GM23338 (cell line): ENCODE measurements around the gene JAG2. TPM values are rescaled to one million over a fixed set of nuclear protein-coding genes. Genes with fewer than 3 reads are reported as not detected.

Experiments
- ATAC-seq: fragments of 200-7000 bp; cut with Tn5 transposase; 3 replicates; pipeline ENCODE4 v1.9.1; 2020
- DNase-seq: peaks from one replicate; pipeline ENCODE4 v3.0.0-alpha.2; 2015; ENCODE audit warnings: low spot score
- H2AFZ ChIP-seq: fragments of 200-600 bp; sonication (generic); 2 replicates; pipeline ENCODE4 v1.8.0; 2016; ENCODE audit warnings: antibody characterized with exemption, mild to moderate bottlenecking, moderate library complexity
- H3F3A ChIP-seq: fragments of 200-600 bp; sonication (generic); replicated peaks from 2 replicates; pipeline ENCODE4 v1.8.0; 2017; ENCODE audit warnings: antibody characterized with exemption, mixed run types, low read depth
- H3K27ac ChIP-seq: fragments of 200-600 bp; sonication (generic); 2 replicates; pipeline ENCODE4 v1.6.1; 2016; ENCODE audit warnings: low read depth
- H3K27me3 ChIP-seq: fragments of 200-600 bp; sonication (generic); 2 replicates; pipeline ENCODE4 v1.8.0; 2016; ENCODE audit warnings: mild to moderate bottlenecking, mixed run types, moderate library complexity; ENCODE audit not compliant: insufficient read depth
- H3K36me3 ChIP-seq: fragments of 200-600 bp; sonication (generic); 2 replicates; pipeline ENCODE4 v1.8.0; 2016; ENCODE audit warnings: mild to moderate bottlenecking; ENCODE audit not compliant: insufficient read depth
- H3K4me1 ChIP-seq: fragments of 200-600 bp; sonication (generic); 2 replicates; pipeline ENCODE4 v1.8.0; 2016; ENCODE audit warnings: mild to moderate bottlenecking, moderate library complexity; ENCODE audit not compliant: insufficient read depth
- H3K4me2 ChIP-seq: fragments of 200-600 bp; sonication (generic); 2 replicates; pipeline ENCODE4 v1.7.1; 2017; ENCODE audit warnings: mixed run types
- H3K4me3 ChIP-seq: fragments of 200-600 bp; sonication (generic); 2 replicates; pipeline ENCODE4 v1.6.1; 2016; ENCODE audit warnings: mixed run types
- H3K79me2 ChIP-seq: fragments of 200-600 bp; sonication (generic); replicated peaks from 2 replicates; pipeline ENCODE4 v1.8.0; 2017; ENCODE audit warnings: mild to moderate bottlenecking; ENCODE audit not compliant: insufficient read depth
- H3K9me2 ChIP-seq: fragments of 200-600 bp; sonication (generic); 2 replicates; pipeline ENCODE4 v1.8.0; 2017; ENCODE audit not compliant: insufficient read depth
- H4K20me1 ChIP-seq: fragments of 200-600 bp; sonication (generic); replicated peaks from 2 replicates; pipeline ENCODE4 v1.8.0; 2017; ENCODE audit warnings: mild to moderate bottlenecking; ENCODE audit not compliant: insufficient read depth
- H3K27ac Mint-ChIP-seq: 2 replicates; pipeline ENCODE4 v1.8.0; 2020; ENCODE audit warnings: inconsistent platforms, mild to moderate bottlenecking, moderate library complexity, mixed read lengths
- H3K27me3 Mint-ChIP-seq: 3 replicates; pipeline ENCODE4 v1.8.0; 2022; ENCODE audit warnings: low read depth, mild to moderate bottlenecking, moderate library complexity, mixed read lengths, inconsistent platforms; ENCODE audit not compliant: insufficient read depth, poor library complexity
- H3K36me3 Mint-ChIP-seq: 3 replicates; pipeline ENCODE4 v1.8.0; 2021; ENCODE audit warnings: low read depth, mild to moderate bottlenecking, inconsistent platforms, moderate library complexity, mixed read lengths
- H3K4me1 Mint-ChIP-seq: 3 replicates; pipeline ENCODE4 v1.8.0; 2020; ENCODE audit warnings: mild to moderate bottlenecking, inconsistent platforms, mixed read lengths
- H3K4me3 Mint-ChIP-seq: 3 replicates; pipeline ENCODE4 v1.8.0; 2021; ENCODE audit warnings: moderate library complexity, mild to moderate bottlenecking, inconsistent platforms, mixed read lengths
- H3K9me3 Mint-ChIP-seq: 3 replicates; pipeline ENCODE4 v1.8.0; 2020; ENCODE audit warnings: moderate library complexity, mild to moderate bottlenecking, inconsistent platforms, mixed read lengths
- CTCF ChIP-seq, 2 experiments: fragments of 200-600 bp in 1 of 2; sonication (generic) in 1 of 2; conservative IDR thresholded peaks; 2 replicates each; pipeline versions ENCODE4 v1.5.1 to v1.6.1; 2016 to 2017; ENCODE audit warnings: antibody characterized with exemption in 2 of 2, low read depth in 2 of 2, mild to moderate bottlenecking in 2 of 2, moderate library complexity in 1 of 2
- ETS1 ChIP-seq: IDR thresholded peaks from 2 replicates; pipeline ENCODE4 v1.6.1; 2016; ENCODE audit warnings: antibody characterized with exemption
- EZH2 ChIP-seq: fragments of 200-600 bp; sonication (generic); IDR thresholded peaks from one replicate; pipeline ENCODE4 v1.8.0; 2017; ENCODE audit warnings: antibody characterized with exemption, mild to moderate bottlenecking, low read depth; ENCODE audit not compliant: unreplicated experiment
- EZH2phosphoT487 ChIP-seq: fragments of 200-600 bp; sonication (generic); IDR thresholded peaks from one replicate; pipeline ENCODE4 v1.8.1; 2018; ENCODE audit warnings: antibody characterized with exemption; ENCODE audit not compliant: unreplicated experiment
- JUNB ChIP-seq: IDR thresholded peaks from one replicate; pipeline ENCODE4 v1.6.1; 2016; ENCODE audit warnings: antibody characterized with exemption; ENCODE audit not compliant: unreplicated experiment
- NANOG ChIP-seq: IDR thresholded peaks from 2 replicates; pipeline ENCODE4 v1.6.1; 2016; ENCODE audit warnings: antibody characterized with exemption, borderline replicate concordance
- POLR2AphosphoS5 ChIP-seq: IDR thresholded peaks from 2 replicates; pipeline ENCODE4 v1.6.1; 2016; ENCODE audit warnings: antibody characterized with exemption, low read depth
- ZNF331 ChIP-seq: fragments of 250-450 bp; sonication (Bioruptor Pico); IDR thresholded peaks from 2 replicates; pipeline ENCODE4 v1.5.0; 2020; ENCODE audit warnings: low read depth, mild to moderate bottlenecking, moderate library complexity
- ZNF462 ChIP-seq: fragments of 250-450 bp; sonication (Bioruptor Pico); IDR thresholded peaks from 2 replicates; pipeline ENCODE4 v1.5.0; 2020; ENCODE audit warnings: mild to moderate bottlenecking, moderate library complexity
- polyA plus RNA-seq: library from polyadenylated mRNA; unstranded; fragments of >200 nt; fragmentation: Nextera tagmentation; extraction: Ambion mirVana; gene quantifications from 2 replicates; pipeline ENCODE4 v1.2.1, GENCODE V29; 2016
- total RNA-seq: library from RNA; depleted of rRNA; stranded (reverse); fragments of >200 nt; shearing (Covaris generic); gene quantifications from 2 replicates; pipeline ENCODE4 v1.2.3, GENCODE V29; 2014

The JAG2 gene
- total and polyA plus RNA-seq, 2 experiments from 2014 or later = 1.9 to 10.3 TPM

- H3K9me2 ChIP-seq = no peaks in the 10 kb centered on the region
- ATAC-seq (no peak), DNase-seq (no peak)
- H3K27ac ChIP-seq = no peak overlapping the region
- H4K20me1 ChIP-seq = no peaks in the 10 kb centered on the region
- H3K36me3 Mint-ChIP-seq = no peaks in the 10 kb centered on the region
- no peaks in the 10 kb centered on the region for H3F3A ChIP-seq
- TF ChIP-seq EZH2 (no peak), ZNF331 (CRISPR knock-in tag) (no peak), JUNB (no peak), EZH2phosphoT487 (no peak), NANOG (no peak), POLR2AphosphoS5 (no peak), ETS1 (no peak), ZNF462 (CRISPR knock-in tag) (no peak), CTCF (conservative IDR thresholded peaks at IDR 0.05; ENCODE audit: low read depth in 2 of 2) (no peak)
- no peaks in the 10 kb centered on the region for H3K27me3 ChIP-seq
- peaks cover 5% of the 10 kb centered on the region for H3K27me3 Mint-ChIP-seq
- H3K4me2 ChIP-seq = no peak overlapping the region
- H3K4me1 Mint-ChIP-seq = no peaks in the 10 kb centered on the region; the same call in 2 of the 3 replicates
- no peak overlapping the region for H3K4me3 ChIP-seq
- H2AFZ ChIP-seq = no peak overlapping the region
- no peak overlapping the region for H3K4me3 Mint-ChIP-seq
- H3K36me3 ChIP-seq = no peaks in the 10 kb centered on the region
- H3K79me2 ChIP-seq = no peaks in the 10 kb centered on the region
- H3K27ac Mint-ChIP-seq = no peak overlapping the region
- no peaks in the 10 kb centered on the region for H3K4me1 ChIP-seq
- H3K9me3 Mint-ChIP-seq = peaks cover 9% of the 10 kb centered on the region; the same call in 2 of the 3 replicates
Measured at GRCh38 chr14:105132921-105133654, 35.5 kb downstream of the JAG2 start.
